Activated T-cell treated with anti-CD3 and anti-CD28 coated beads, Interleukin-2, amount 50 U/mL, for 4 hours (primary cell): Measurements from ENCODE around the gene KIF18B. TPM values are rescaled to one million over a fixed set of nuclear protein-coding genes. Genes with fewer than 3 reads are reported as not detected.

Source experiments
- ATAC-seq, 2 donors: fragments of 200-7000 bp; cut with Tn5 transposase; one replicate each; pipeline ENCODE4 v1.10.0; 2021
- DNase-seq: peaks from one replicate; pipeline ENCODE4 v3.0.0-alpha.2; 2020
- H3K27me3 Mint-ChIP-seq: one replicate; pipeline ENCODE4 v1.8.0; 2021; ENCODE audit warnings: low read depth, mixed read lengths
- H3K36me3 Mint-ChIP-seq: one replicate; pipeline ENCODE4 v1.8.0; 2022; ENCODE audit warnings: mixed read lengths; ENCODE audit not compliant: insufficient read depth
- H3K4me1 Mint-ChIP-seq: one replicate; pipeline ENCODE4 v1.8.0; 2021; ENCODE audit warnings: low read depth, mixed read lengths
- H3K4me3 Mint-ChIP-seq: one replicate; pipeline ENCODE4 v1.8.0; 2021; ENCODE audit warnings: mild to moderate bottlenecking, moderate library complexity, mixed read lengths
- H3K9me3 Mint-ChIP-seq: one replicate; pipeline ENCODE4 v1.8.0; 2021; ENCODE audit warnings: mixed read lengths
- total RNA-seq, 3 donors: library from RNA; stranded (reverse); gene quantifications; one replicate each; pipeline ENCODE4 v1.2.1, GENCODE V29; 2021

Gene KIF18B
- total RNA-seq, 3 donors from 2014 or later, result 2.4 to 4.8 (median 3.7) TPM

GRCh38 chr17:44933824-44934744 lies 13.5 kb downstream of the KIF18B start:
- H3K4me1 Mint-ChIP-seq, result no peaks in the 10 kb centered on the region
- no peaks in the 10 kb centered on the region for H3K9me3 Mint-ChIP-seq
- no peaks in the 10 kb centered on the region for H3K27me3 Mint-ChIP-seq
- ATAC-seq (no peak), DNase-seq (no peak)
- no peaks in the 10 kb centered on the region for H3K36me3 Mint-ChIP-seq
- no peak overlapping the region for H3K4me3 Mint-ChIP-seq

GRCh38 chr17:44932787-44933097 lies 14.8 kb downstream of the KIF18B start:
- no peaks in the 10 kb centered on the region for H3K36me3 Mint-ChIP-seq
- H3K27me3 Mint-ChIP-seq, result no peaks in the 10 kb centered on the region
- H3K4me1 Mint-ChIP-seq, result no peaks in the 10 kb centered on the region
- no peaks in the 10 kb centered on the region for H3K9me3 Mint-ChIP-seq
- DNase-seq (no peak), ATAC-seq (no peak)
- H3K4me3 Mint-ChIP-seq, result no peak overlapping the region

GRCh38 chr17:44932096-44932786 lies 15.3 kb downstream of the KIF18B start:
- Mint-ChIP-seq H3K9me3 (no peaks in the 10 kb centered on the region), H3K4me3 (no peak overlapping the region), H3K27me3 (no peaks in the 10 kb centered on the region), H3K36me3 (no peaks in the 10 kb centered on the region), H3K4me1 (no peaks in the 10 kb centered on the region)
- DNase-seq, result no peak
- no peak for ATAC-seq

- H3K36me3 Mint-ChIP-seq, result no peaks in the 10 kb centered on the region
- H3K4me1 Mint-ChIP-seq, result no peaks in the 10 kb centered on the region
- H3K4me3 Mint-ChIP-seq, result no peak overlapping the region
- ATAC-seq (no peak), DNase-seq (no peak)
- no peaks in the 10 kb centered on the region for H3K9me3 Mint-ChIP-seq
- H3K27me3 Mint-ChIP-seq, result no peaks in the 10 kb centered on the region
Measured at GRCh38 chr17:44931376-44931775, 16.2 kb downstream of the KIF18B start.

GRCh38 chr17:44930667-44931066 lies 16.9 kb downstream of the KIF18B start:
- no peak overlapping the region for H3K4me3 Mint-ChIP-seq
- ATAC-seq, result no peak
- H3K36me3 Mint-ChIP-seq, result no peaks in the 10 kb centered on the region
- no peaks in the 10 kb centered on the region for H3K9me3 Mint-ChIP-seq
- no peak for DNase-seq
- H3K4me1 Mint-ChIP-seq, result no peaks in the 10 kb centered on the region
- H3K27me3 Mint-ChIP-seq, result no peaks in the 10 kb centered on the region

- Mint-ChIP-seq H3K9me3 (no peaks in the 10 kb centered on the region), H3K27me3 (no peaks in the 10 kb centered on the region), H3K4me1 (no peaks in the 10 kb centered on the region), H3K4me3 (no peak overlapping the region), H3K36me3 (no peaks in the 10 kb centered on the region)
- ATAC-seq, result no peak
- DNase-seq, result no peak
Measured at GRCh38 chr17:44928950-44929720, 18.4 kb downstream of the KIF18B start.

GRCh38 chr17:44928136-44928535 lies 19.4 kb downstream of the KIF18B start:
- H3K27me3 Mint-ChIP-seq, result no peaks in the 10 kb centered on the region
- ATAC-seq (no peak), DNase-seq (no peak)
- H3K36me3 Mint-ChIP-seq, result no peaks in the 10 kb centered on the region
- no peaks in the 10 kb centered on the region for H3K4me1 Mint-ChIP-seq
- no peak overlapping the region for H3K4me3 Mint-ChIP-seq
- H3K9me3 Mint-ChIP-seq, result no peaks in the 10 kb centered on the region

- Mint-ChIP-seq H3K27me3 (no peaks in the 10 kb centered on the region), H3K4me3 (no peak overlapping the region), H3K36me3 (no peaks in the 10 kb centered on the region), H3K4me1 (no peaks in the 10 kb centered on the region), H3K9me3 (no peaks in the 10 kb centered on the region)
- no peak for ATAC-seq
- DNase-seq, result no peak
Measured at GRCh38 chr17:44927696-44928095, 19.9 kb downstream of the KIF18B start.

- no peaks in the 10 kb centered on the region for H3K27me3 Mint-ChIP-seq
- DNase-seq (no peak), ATAC-seq (no peak)
- no peaks in the 10 kb centered on the region for H3K9me3 Mint-ChIP-seq
- no peaks in the 10 kb centered on the region for H3K36me3 Mint-ChIP-seq
- no peaks in the 10 kb centered on the region for H3K4me1 Mint-ChIP-seq
- H3K4me3 Mint-ChIP-seq, result no peak overlapping the region
Measured at GRCh38 chr17:44926821-44927525, 20.6 kb downstream of the KIF18B start.

GRCh38 chr17:44925731-44926697 lies 21.6 kb downstream of the KIF18B start:
- Mint-ChIP-seq H3K4me3 (no peak overlapping the region), H3K27me3 (peaks cover 6% of the 10 kb centered on the region), H3K9me3 (no peaks in the 10 kb centered on the region), H3K36me3 (no peaks in the 10 kb centered on the region), H3K4me1 (no peaks in the 10 kb centered on the region)
- ATAC-seq (no peak), DNase-seq (no peak)

GRCh38 chr17:44924107-44924544 lies 23.4 kb downstream of the KIF18B start:
- H3K9me3 Mint-ChIP-seq, result no peaks in the 10 kb centered on the region
- no peaks in the 10 kb centered on the region for H3K36me3 Mint-ChIP-seq
- H3K4me3 Mint-ChIP-seq, result no peak overlapping the region
- DNase-seq (no peak), ATAC-seq (no peak)
- no peaks in the 10 kb centered on the region for H3K4me1 Mint-ChIP-seq
- peaks cover 12% of the 10 kb centered on the region for H3K27me3 Mint-ChIP-seq

GRCh38 chr17:44922746-44923470 lies 24.7 kb downstream of the KIF18B start:
- H3K27me3 Mint-ChIP-seq, result peaks cover 12% of the 10 kb centered on the region
- ATAC-seq, result no peak
- H3K4me1 Mint-ChIP-seq, result no peaks in the 10 kb centered on the region
- H3K36me3 Mint-ChIP-seq, result no peaks in the 10 kb centered on the region
- H3K4me3 Mint-ChIP-seq, result no peak overlapping the region
- no peaks in the 10 kb centered on the region for H3K9me3 Mint-ChIP-seq
- no peak for DNase-seq

- no peaks in the 10 kb centered on the region for H3K4me1 Mint-ChIP-seq
- no peak for DNase-seq
Measured at GRCh38 chr17:44922136-44922535, 25.4 kb downstream of the KIF18B start.

More at GRCh38 chr17:44922136-44922535, 25.4 kb downstream of the KIF18B start:
- H3K4me3 Mint-ChIP-seq, result no peak overlapping the region
- peaks cover 12% of the 10 kb centered on the region for H3K27me3 Mint-ChIP-seq
- H3K9me3 Mint-ChIP-seq, result no peaks in the 10 kb centered on the region
- H3K36me3 Mint-ChIP-seq, result no peaks in the 10 kb centered on the region
- ATAC-seq, result no peak
